GM13977 (cell line): ENCODE data around the gene DNAH17.

Experiments used
- DNase-seq: peaks from one replicate; pipeline ENCODE4 v3.0.0; 2012; ENCODE audit warnings: low spot score
- CTCF ChIP-seq: IDR thresholded peaks from 2 replicates; pipeline ENCODE4 v1.5.1; 2012; ENCODE audit warnings: mild to moderate bottlenecking, control low read depth; ENCODE audit not compliant: insufficient read depth; ENCODE audit errors: extremely low read depth, missing control alignments
- in situ Hi-C: fragments of 300-500 bp; cut with MboI; formaldehyde crosslinking; loops from one replicate; pipeline ENCODE4 v1.12.0; 2022; ENCODE audit warnings: low sequenced_read_pairs, low pct_unique_long_range_greater_than_20kb, mixed read lengths, inconsistent platforms; ENCODE audit not compliant: unreplicated experiment

Gene DNAH17

DNA sequence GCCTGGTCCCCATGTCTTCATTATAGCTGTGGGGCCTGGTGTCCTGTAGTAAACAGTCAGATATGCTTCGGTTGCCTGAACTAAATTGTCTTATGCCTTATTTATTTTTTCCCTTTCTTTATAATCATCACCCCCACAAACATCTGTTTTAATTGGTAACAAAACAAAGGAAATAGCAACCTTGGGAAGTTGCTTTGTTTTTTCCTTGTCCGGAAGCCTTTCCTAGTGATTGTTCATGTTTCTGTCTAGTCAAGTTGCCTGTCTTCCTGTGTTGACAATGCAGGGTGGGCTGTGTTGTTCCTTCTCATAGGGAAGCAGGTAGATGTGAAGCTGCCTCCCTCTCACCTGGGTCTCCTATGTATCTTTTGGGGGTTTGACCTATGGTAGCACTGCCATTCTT is 182.0 kb downstream of the DNAH17 start:
- no peak for DNase-seq
- no peak for TF ChIP-seq CTCF
- in situ Hi-C loops: no loop called here

DNA sequence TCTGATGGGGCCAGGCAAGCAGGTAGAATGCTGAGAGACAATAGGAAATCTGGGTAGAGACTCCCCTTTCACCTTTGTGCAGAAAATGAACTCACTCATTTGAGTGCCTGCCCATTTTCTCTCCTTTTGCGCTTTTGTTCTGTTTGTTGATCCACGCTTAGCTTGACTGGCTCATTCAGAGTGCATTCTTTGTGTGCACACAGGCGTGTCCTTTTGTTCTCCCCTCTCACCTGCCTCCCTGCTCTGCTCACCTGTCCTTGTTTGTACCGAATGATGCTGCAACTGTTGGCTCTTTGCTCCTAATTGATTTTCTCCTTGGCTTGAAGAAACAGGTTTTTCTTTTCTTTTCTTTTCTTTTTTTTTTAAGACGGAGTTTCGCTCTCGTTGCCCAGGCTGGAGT is 183.0 kb downstream of the DNAH17 start:
- TF ChIP-seq CTCF: no peak
- in situ Hi-C loops: no loop called here
- no peak for DNase-seq

- DNase-seq: no peak
- TF ChIP-seq CTCF: no peak
- in situ Hi-C loops: no loop called here
Observed at GRCh38 chr17:78393575-78393974, 183.6 kb downstream of the DNAH17 start.

- in situ Hi-C loops: no loop called here
- DNase-seq: no peak
Observed at GRCh38 chr17:78392295-78392694, 184.9 kb downstream of the DNAH17 start.

GRCh38 chr17:78391843-78392242 is 185.4 kb downstream of the DNAH17 start:
- no peak for TF ChIP-seq CTCF
- no peak for DNase-seq
- in situ Hi-C loops: no loop called here

More at GRCh38 chr17:78392295-78392694, 184.9 kb downstream of the DNAH17 start:
- no peak for TF ChIP-seq CTCF

DNA sequence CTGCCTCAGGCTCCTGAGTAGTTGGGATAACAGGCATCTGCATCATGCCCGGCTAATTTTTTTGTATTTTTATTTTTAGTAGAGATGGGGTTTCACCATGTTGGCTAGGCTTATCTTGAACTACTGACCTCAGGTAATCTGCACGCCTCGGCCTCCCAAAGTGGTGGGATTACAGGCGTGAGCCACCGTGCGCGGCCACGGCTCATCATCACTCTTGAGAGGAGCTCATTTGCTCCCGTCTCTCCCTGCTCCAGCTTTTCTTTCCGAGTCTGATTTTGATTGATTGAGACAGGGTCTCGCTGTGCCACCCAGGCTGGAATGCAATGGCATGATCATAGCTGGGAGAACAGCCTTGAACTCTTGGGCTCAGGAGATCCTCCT is 186.2 kb downstream of the DNAH17 start:
- DNase-seq: no peak
- TF ChIP-seq CTCF: no peak
- in situ Hi-C loops: no loop called here

GRCh38 chr17:78390241-78391050 is 186.8 kb downstream of the DNAH17 start:
- TF ChIP-seq CTCF: no peak
- in situ Hi-C loops: no loop called here
- DNase-seq: no peak
